ENCODE data around the gene PTPRU.

DNA sequence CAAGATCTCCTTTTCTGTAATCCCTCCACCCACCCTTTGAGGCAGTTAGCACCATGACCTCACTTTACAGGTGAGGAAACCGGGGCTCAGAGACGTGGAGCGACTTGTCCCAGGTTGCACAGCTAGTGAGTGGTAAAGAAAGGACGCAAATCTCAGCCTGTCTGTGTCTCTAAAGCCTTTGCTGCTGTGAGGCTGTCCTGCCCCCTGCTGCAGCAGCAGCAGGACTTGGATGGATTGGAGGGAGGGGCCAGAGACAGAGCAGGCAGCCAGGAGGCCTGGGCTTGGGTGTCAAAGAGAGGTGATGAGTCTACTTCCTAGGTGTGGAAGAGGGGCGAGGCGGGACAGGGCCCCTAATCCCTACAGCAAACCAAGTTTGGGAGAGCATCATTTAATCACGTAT is 69.6 kb downstream of the PTPRU start:
- TF ChIP-seq POLR2AphosphoS5 (IDR thresholded peaks at IDR 0.05; ENCODE audit: low read depth, low read length), result no peak
- TF ChIP-seq, protein P1, sequence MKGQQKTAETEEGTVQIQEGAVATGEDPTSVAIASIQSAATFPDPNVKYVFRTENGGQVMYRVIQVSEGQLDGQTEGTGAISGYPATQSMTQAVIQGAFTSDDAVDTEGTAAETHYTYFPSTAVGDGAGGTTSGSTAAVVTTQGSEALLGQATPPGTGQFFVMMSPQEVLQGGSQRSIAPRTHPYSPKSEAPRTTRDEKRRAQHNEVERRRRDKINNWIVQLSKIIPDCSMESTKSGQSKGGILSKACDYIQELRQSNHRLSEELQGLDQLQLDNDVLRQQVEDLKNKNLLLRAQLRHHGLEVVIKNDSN (IDR thresholded peaks at IDR 0.05; ENCODE audit: borderline replicate concordance, low read depth), result no peak
- TF ChIP-seq, protein P2, sequence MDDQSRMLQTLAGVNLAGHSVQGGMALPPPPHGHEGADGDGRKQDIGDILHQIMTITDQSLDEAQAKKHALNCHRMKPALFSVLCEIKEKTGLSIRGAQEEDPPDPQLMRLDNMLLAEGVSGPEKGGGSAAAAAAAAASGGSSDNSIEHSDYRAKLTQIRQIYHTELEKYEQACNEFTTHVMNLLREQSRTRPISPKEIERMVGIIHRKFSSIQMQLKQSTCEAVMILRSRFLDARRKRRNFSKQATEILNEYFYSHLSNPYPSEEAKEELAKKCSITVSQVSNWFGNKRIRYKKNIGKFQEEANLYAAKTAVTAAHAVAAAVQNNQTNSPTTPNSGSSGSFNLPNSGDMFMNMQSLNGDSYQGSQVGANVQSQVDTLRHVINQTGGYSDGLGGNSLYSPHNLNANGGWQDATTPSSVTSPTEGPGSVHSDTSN (IDR thresholded peaks at IDR 0.05), result no peak

Measured in SK-N-SH (cell line).